ENCODE data around the gene CD63. TPM values are rescaled to one million over a fixed set of nuclear protein-coding genes. Genes with fewer than 3 reads are reported as not detected.
A peak's percentile ranks its signal among the peaks of the same experiment; 100 is the strongest.

Gene CD63
- total and polyA plus RNA-seq, 2 of the 4 experiments (the other 2 are of a cell fraction), result 995 to 1,398 TPM

DNA sequence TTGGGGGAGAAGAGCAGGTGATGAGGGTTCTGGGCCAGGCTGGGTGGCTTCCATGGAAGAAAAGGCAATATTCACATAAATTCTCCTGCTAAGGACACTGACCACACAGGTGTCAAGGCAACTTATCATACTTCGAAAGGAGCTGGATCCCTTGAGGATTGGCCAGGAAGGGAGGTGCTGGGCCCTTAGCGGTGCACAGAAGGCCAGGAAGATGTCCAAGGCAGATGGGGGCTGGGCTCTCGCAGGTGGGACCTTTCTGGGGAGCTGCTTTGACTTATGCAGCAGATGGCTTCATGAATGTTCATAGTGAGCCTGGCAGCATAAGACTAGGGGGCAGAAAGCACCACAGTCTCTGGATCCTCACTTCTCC, 3.9 kb downstream of the CD63 start:
- no peak for ATAC-seq (ENCODE audit: low read depth)
- WGBS, 2 experiments (ENCODE audit: extremely low coverage in 2 of 2, insufficient read length in 1 of 2), result 100% methylated on average over 3 of the region's 3 CpGs; no CpG with 5 or more reads in 1 of the 2 experiments
- H2AFZ ChIP-seq (replicated peaks; ENCODE audit: low read length, poor library complexity), result no peak overlapping the region
- H3K56ac ChIP-seq (ENCODE audit: extremely low read depth, insufficient read depth, low read length), result no peak overlapping the region
- peaks cover 45% of the 10 kb centered on the region for H3K36me3 ChIP-seq (ENCODE audit: control insufficient read depth, insufficient read depth, low read length)
- H3K4ac ChIP-seq (ENCODE audit: low read depth, low read length), result no peak overlapping the region
- H2AK9ac ChIP-seq (replicated peaks; ENCODE audit: low read depth, low read length, poor library complexity), result no peak overlapping the region
- no peak overlapping the region for H4K91ac ChIP-seq (ENCODE audit: insufficient read depth, low read depth, low read length)
- H3K9me1 ChIP-seq (ENCODE audit: insufficient read depth, low read length), result peaks cover 8% of the 10 kb centered on the region; the same call in 1 of the 2 replicates
- DNase-seq, result no peak
- 0 out of 2 replicates have a peak overlapping the region, but pooled peaks have one; percentile 12 for H2AK5ac ChIP-seq (ENCODE audit: low read depth, low read length)
- H2BK5ac ChIP-seq (ENCODE audit: low read depth, low read length, poor library complexity, severe bottlenecking), result no peak overlapping the region
- H4K5ac ChIP-seq (ENCODE audit: low read depth, low read length), result no peak overlapping the region
- peaks cover 15% of the 10 kb centered on the region for H3K4me1 ChIP-seq (ENCODE audit: control insufficient read depth, insufficient read depth, low read length)
- dilution Hi-C loops (cut with HindIII; ENCODE audit: low sequenced_read_pairs, unreplicated experiment), result no loop called here
- H3K27ac ChIP-seq (ENCODE audit: insufficient read depth, low read length), result no peak overlapping the region
- ChIA-PET CTCF (interaction anchor here (1.0 kb wide), 1 partner anchor 61 kb away, joined by 3 read pairs; no protein-coding TSS in a partner anchor), POLR2A (ENCODE audit: unreplicated experiment) (no interaction called here)
- H3K4me2 ChIP-seq (ENCODE audit: low read depth, low read length), result no peak overlapping the region
- no peak overlapping the region for H2BK20ac ChIP-seq (ENCODE audit: low read depth, low read length)
- peaks cover 10 to 55% of the 10 kb centered on the region in 2 experiments for H3K79me1 ChIP-seq (ENCODE audit: low read depth in 1 of 2, low read length in 2 of 2)
- H2BK120ac ChIP-seq (ENCODE audit: low read depth, low read length), result no peak overlapping the region
- no peaks in the 10 kb centered on the region for H3K27me3 ChIP-seq (ENCODE audit: control insufficient read depth, insufficient read depth, low read length)
- TF ChIP-seq RAD21 (IDR thresholded peaks at IDR 0.05; ENCODE audit: low read length) (no peak), CHD1 (IDR thresholded peaks at IDR 0.05; ENCODE audit: low read depth, low read length) (no peak), FOS (IDR thresholded peaks at IDR 0.05; ENCODE audit: low read depth, low read length) (no peak), RFX5 (IDR thresholded peaks at IDR 0.05; ENCODE audit: low read depth, low read length) (no peak), NFE2L2 (IDR thresholded peaks at IDR 0.05; ENCODE audit: low read depth, low read length) (no peak)
- H2BK15ac ChIP-seq (ENCODE audit: low read depth, low read length), result no peak overlapping the region
- H3K23ac ChIP-seq (ENCODE audit: low read depth, low read length), result no peak overlapping the region
- peaks cover 71% of the 10 kb centered on the region for H4K20me1 ChIP-seq (ENCODE audit: insufficient read depth, low read length)
- no TSS peak for BruUV-seq (replicated peaks)
- H3K9ac ChIP-seq (ENCODE audit: low read depth, low read length), result no peak overlapping the region
- H3K9me3 ChIP-seq (ENCODE audit: control insufficient read depth, insufficient read depth, low read length), result no peaks in the 10 kb centered on the region
- H4K8ac ChIP-seq (ENCODE audit: low read depth in 2 of 2, low read length in 2 of 2), result 0 out of 4 replicates have a peak overlapping the region, but pooled peaks of 1 of the 2 experiments have one; percentile 12
- intact Hi-C loops (cut with micrococcal nuclease), result no loop called here
- in situ Hi-C loops (cut with MboI; ENCODE audit: low sequenced_read_pairs), result no loop called here
- no peak overlapping the region for H3K14ac ChIP-seq (replicated peaks; ENCODE audit: low read depth, low read length)
- no peak overlapping the region for H3K4me3 ChIP-seq (ENCODE audit: insufficient read depth, low read depth, low read length)
- no peak overlapping the region for H3K18ac ChIP-seq (ENCODE audit: low read depth, low read length)
